WTC11 (cell line): ENCODE results near the gene FGFR3. TPM values are rescaled to one million over a fixed set of nuclear protein-coding genes. Genes with fewer than 3 reads are reported as not detected.

ENCODE experiments used
- ATAC-seq: fragments of 200-7000 bp; cut with Tn5 transposase; 2 replicates; pipeline ENCODE4 v1.10.0; 2021; ENCODE audit warnings: mild to moderate bottlenecking, moderate library complexity
- CTCF ChIA-PET: fragments of 300-600 bp; sonication (Branson Sonifier 250); formaldehyde crosslinking; loops from one replicate; lab custom pipeline; 2021; ENCODE audit warnings: antibody characterized with exemption; lab: Charles Lee
- POLR2A ChIA-PET: fragments of 350-600 bp; sonication (Branson Sonifier 250); formaldehyde crosslinking; loops from one replicate; lab custom pipeline; 2021; ENCODE audit warnings: antibody characterized with exemption; lab: Charles Lee
- DNase-seq: peaks from one replicate; pipeline ENCODE4 v3.0.0; 2021; ENCODE audit warnings: low spot score
- H3K27ac Mint-ChIP-seq: 2 replicates; pipeline ENCODE4 v1.8.0; 2021; ENCODE audit warnings: mixed read lengths
- H3K27me3 Mint-ChIP-seq: 2 replicates; pipeline ENCODE4 v1.8.0; 2021; ENCODE audit warnings: low read depth, mild to moderate bottlenecking, moderate library complexity, mixed read lengths
- H3K36me3 Mint-ChIP-seq: 2 replicates; pipeline ENCODE4 v1.8.0; 2021; ENCODE audit warnings: mixed read lengths
- H3K4me1 Mint-ChIP-seq: 2 replicates; pipeline ENCODE4 v1.8.0; 2022; ENCODE audit warnings: mixed read lengths
- H3K4me3 Mint-ChIP-seq: 2 replicates; pipeline ENCODE4 v1.8.0; 2021; ENCODE audit warnings: mild to moderate bottlenecking, moderate library complexity, mixed read lengths
- H3K9me3 Mint-ChIP-seq: 2 replicates; pipeline ENCODE4 v1.8.0; 2021; ENCODE audit warnings: mixed read lengths
- ARID4B ChIP-seq: sonication (generic); formaldehyde crosslinking; IDR thresholded peaks from 2 replicates; pipeline ENCODE4 v1.8.0; 2023; ENCODE audit warnings: missing genetic modification reagents, mild to moderate bottlenecking, borderline replicate concordance
- FOXJ3 ChIP-seq: sonication (generic); formaldehyde crosslinking; IDR thresholded peaks from 2 replicates; pipeline ENCODE4 v1.9.0; 2021; ENCODE audit warnings: missing genetic modification reagents, mild to moderate bottlenecking, borderline replicate concordance
- GRHL2 ChIP-seq: fragments of 250-450 bp; sonication (Bioruptor Pico); IDR thresholded peaks from 2 replicates; pipeline ENCODE4 v1.8.0; 2022; ENCODE audit warnings: mild to moderate bottlenecking, moderate library complexity; ENCODE audit not compliant: insufficient replicate concordance, severe bottlenecking
- JAZF1 ChIP-seq: fragments of 250-450 bp; sonication (Bioruptor Pico); IDR thresholded peaks from 2 replicates; pipeline ENCODE4 v1.9.0; 2021; ENCODE audit warnings: moderate library complexity, mild to moderate bottlenecking, inconsistent platforms
- JUN ChIP-seq: sonication (generic); formaldehyde crosslinking; IDR thresholded peaks from 2 replicates; pipeline ENCODE4 v1.8.0; 2023; ENCODE audit warnings: mild to moderate bottlenecking, missing genetic modification reagents
- MXD4 ChIP-seq: fragments of 250-450 bp; sonication (Bioruptor Pico); IDR thresholded peaks from 2 replicates; pipeline ENCODE4 v1.8.0; 2021; ENCODE audit warnings: mild to moderate bottlenecking, moderate library complexity, borderline replicate concordance
- NFE2L1 ChIP-seq: sonication (generic); formaldehyde crosslinking; IDR thresholded peaks from 2 replicates; pipeline ENCODE4 v1.8.1; 2023; ENCODE audit warnings: missing genetic modification reagents
- NFYB ChIP-seq: sonication (generic); formaldehyde crosslinking; conservative IDR thresholded peaks from 2 replicates; pipeline ENCODE4 v1.8.0; 2022; ENCODE audit warnings: low read depth, missing genetic modification reagents
- NR3C1 ChIP-seq: sonication (generic); formaldehyde crosslinking; conservative IDR thresholded peaks from 2 replicates; pipeline ENCODE4 v1.8.1; 2023; ENCODE audit warnings: low read depth, mild to moderate bottlenecking, missing genetic modification reagents
- SMAD3 ChIP-seq: sonication (generic); formaldehyde crosslinking; IDR thresholded peaks from 2 replicates; pipeline ENCODE4 v1.8.0; 2022; ENCODE audit warnings: missing genetic modification reagents, mild to moderate bottlenecking, borderline replicate concordance
- ZNF121 ChIP-seq: sonication (generic); formaldehyde crosslinking; IDR thresholded peaks from 2 replicates; pipeline ENCODE4 v1.8.0; 2023; ENCODE audit warnings: missing genetic modification reagents
- ZNF138 ChIP-seq: sonication (generic); formaldehyde crosslinking; conservative IDR thresholded peaks from 2 replicates; pipeline ENCODE4 v1.8.1; 2022; ENCODE audit warnings: mild to moderate bottlenecking, moderate library complexity, missing genetic modification reagents
- ZNF317 ChIP-seq: sonication (generic); formaldehyde crosslinking; IDR thresholded peaks from 2 replicates; pipeline ENCODE4 v1.8.1; 2023; ENCODE audit warnings: low read depth, mild to moderate bottlenecking, moderate library complexity, missing genetic modification reagents, borderline replicate concordance
- ZNF423 ChIP-seq: fragments of 250-450 bp; sonication (Bioruptor Pico); IDR thresholded peaks from 2 replicates; pipeline ENCODE4 v2.1.2; 2022; ENCODE audit warnings: mild to moderate bottlenecking, moderate library complexity
- total RNA-seq: library from RNA; stranded (reverse); gene quantifications from 3 replicates; pipeline ENCODE4 v1.2.3, GENCODE V29; 2021
- TF ChIP-seq, protein P1 (sequence below): fragments of 250-450 bp; sonication (Bioruptor Pico); IDR thresholded peaks from 2 replicates; pipeline ENCODE4 v1.9.0; 2021; ENCODE audit warnings: mild to moderate bottlenecking, borderline replicate concordance

Gene FGFR3
- total RNA-seq, 1 experiment from 2014 or later: 19.9 TPM

- H3K4me3 Mint-ChIP-seq: no peak overlapping the region
- peaks cover 24% of the 10 kb centered on the region for H3K36me3 Mint-ChIP-seq
- TF ChIP-seq NR3C1 (CRISPR knock-in tag) (no peak), ZNF121 (CRISPR knock-in tag) (peak; percentile 94)
- no peak overlapping the region for H3K27ac Mint-ChIP-seq
- no peaks in the 10 kb centered on the region for H3K9me3 Mint-ChIP-seq
- no peaks in the 10 kb centered on the region for H3K4me1 Mint-ChIP-seq
- DNase-seq: no peak
- no peaks in the 10 kb centered on the region for H3K27me3 Mint-ChIP-seq
- ATAC-seq: no peak
- ChIA-PET POLR2A (no interaction called here), CTCF (interaction anchor here (0.5 to 4.7 kb wide), 8 partner anchors 62 to 117 kb away, joined by 3 to 48 read pairs (median 3); no protein-coding TSS in a partner anchor)
Measured at GRCh38 chr4:1813915-1814314, 20.8 kb downstream of the FGFR3 start.

GRCh38 chr4:1814453-1814852, 21.4 kb downstream of the FGFR3 start:
- H3K4me1 Mint-ChIP-seq: no peaks in the 10 kb centered on the region
- H3K27me3 Mint-ChIP-seq: no peaks in the 10 kb centered on the region
- peaks cover 30% of the 10 kb centered on the region for H3K36me3 Mint-ChIP-seq
- DNase-seq (no peak), ATAC-seq (no peak)
- no peak overlapping the region for H3K4me3 Mint-ChIP-seq
- H3K9me3 Mint-ChIP-seq: no peaks in the 10 kb centered on the region
- H3K27ac Mint-ChIP-seq: no peak overlapping the region
- CTCF ChIA-PET: interaction anchor here (1.0 to 4.7 kb wide), 7 partner anchors 62 to 117 kb away, joined by 3 to 48 read pairs (median 3); no protein-coding TSS in a partner anchor
- TF ChIP-seq ZNF317 (CRISPR knock-in tag) (no peak), GRHL2 (CRISPR knock-in tag) (no peak), NFE2L1 (CRISPR knock-in tag) (no peak), SMAD3 (no peak)
- TF ChIP-seq, all 79 proteins: peak for 0
- POLR2A ChIA-PET: no interaction called here

- H3K4me1 Mint-ChIP-seq: no peaks in the 10 kb centered on the region
- TF ChIP-seq NFYB: no peak
- TF ChIP-seq JUN (CRISPR knock-in tag): no peak
- TF ChIP-seq, protein P1, sequence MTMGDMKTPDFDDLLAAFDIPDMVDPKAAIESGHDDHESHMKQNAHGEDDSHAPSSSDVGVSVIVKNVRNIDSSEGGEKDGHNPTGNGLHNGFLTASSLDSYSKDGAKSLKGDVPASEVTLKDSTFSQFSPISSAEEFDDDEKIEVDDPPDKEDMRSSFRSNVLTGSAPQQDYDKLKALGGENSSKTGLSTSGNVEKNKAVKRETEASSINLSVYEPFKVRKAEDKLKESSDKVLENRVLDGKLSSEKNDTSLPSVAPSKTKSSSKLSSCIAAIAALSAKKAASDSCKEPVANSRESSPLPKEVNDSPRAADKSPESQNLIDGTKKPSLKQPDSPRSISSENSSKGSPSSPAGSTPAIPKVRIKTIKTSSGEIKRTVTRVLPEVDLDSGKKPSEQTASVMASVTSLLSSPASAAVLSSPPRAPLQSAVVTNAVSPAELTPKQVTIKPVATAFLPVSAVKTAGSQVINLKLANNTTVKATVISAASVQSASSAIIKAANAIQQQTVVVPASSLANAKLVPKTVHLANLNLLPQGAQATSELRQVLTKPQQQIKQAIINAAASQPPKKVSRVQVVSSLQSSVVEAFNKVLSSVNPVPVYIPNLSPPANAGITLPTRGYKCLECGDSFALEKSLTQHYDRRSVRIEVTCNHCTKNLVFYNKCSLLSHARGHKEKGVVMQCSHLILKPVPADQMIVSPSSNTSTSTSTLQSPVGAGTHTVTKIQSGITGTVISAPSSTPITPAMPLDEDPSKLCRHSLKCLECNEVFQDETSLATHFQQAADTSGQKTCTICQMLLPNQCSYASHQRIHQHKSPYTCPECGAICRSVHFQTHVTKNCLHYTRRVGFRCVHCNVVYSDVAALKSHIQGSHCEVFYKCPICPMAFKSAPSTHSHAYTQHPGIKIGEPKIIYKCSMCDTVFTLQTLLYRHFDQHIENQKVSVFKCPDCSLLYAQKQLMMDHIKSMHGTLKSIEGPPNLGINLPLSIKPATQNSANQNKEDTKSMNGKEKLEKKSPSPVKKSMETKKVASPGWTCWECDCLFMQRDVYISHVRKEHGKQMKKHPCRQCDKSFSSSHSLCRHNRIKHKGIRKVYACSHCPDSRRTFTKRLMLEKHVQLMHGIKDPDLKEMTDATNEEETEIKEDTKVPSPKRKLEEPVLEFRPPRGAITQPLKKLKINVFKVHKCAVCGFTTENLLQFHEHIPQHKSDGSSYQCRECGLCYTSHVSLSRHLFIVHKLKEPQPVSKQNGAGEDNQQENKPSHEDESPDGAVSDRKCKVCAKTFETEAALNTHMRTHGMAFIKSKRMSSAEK: no peak
- TF ChIP-seq, all 79 proteins: peak for 0
- Mint-ChIP-seq H3K36me3 (peaks cover 38% of the 10 kb centered on the region), H3K27ac (no peak overlapping the region), H3K9me3 (no peaks in the 10 kb centered on the region), H3K4me3 (no peak overlapping the region), H3K27me3 (no peaks in the 10 kb centered on the region)
- DNase-seq (no peak), ATAC-seq (no peak)
- POLR2A ChIA-PET: no interaction called here
- CTCF ChIA-PET: interaction anchor here (0.5 to 4.7 kb wide), 3 partner anchors 27 to 94 kb away, joined by 3 to 48 read pairs (median 4); no protein-coding TSS in a partner anchor
Measured at GRCh38 chr4:1815096-1815996, 22.3 kb downstream of the FGFR3 start.

DNA sequence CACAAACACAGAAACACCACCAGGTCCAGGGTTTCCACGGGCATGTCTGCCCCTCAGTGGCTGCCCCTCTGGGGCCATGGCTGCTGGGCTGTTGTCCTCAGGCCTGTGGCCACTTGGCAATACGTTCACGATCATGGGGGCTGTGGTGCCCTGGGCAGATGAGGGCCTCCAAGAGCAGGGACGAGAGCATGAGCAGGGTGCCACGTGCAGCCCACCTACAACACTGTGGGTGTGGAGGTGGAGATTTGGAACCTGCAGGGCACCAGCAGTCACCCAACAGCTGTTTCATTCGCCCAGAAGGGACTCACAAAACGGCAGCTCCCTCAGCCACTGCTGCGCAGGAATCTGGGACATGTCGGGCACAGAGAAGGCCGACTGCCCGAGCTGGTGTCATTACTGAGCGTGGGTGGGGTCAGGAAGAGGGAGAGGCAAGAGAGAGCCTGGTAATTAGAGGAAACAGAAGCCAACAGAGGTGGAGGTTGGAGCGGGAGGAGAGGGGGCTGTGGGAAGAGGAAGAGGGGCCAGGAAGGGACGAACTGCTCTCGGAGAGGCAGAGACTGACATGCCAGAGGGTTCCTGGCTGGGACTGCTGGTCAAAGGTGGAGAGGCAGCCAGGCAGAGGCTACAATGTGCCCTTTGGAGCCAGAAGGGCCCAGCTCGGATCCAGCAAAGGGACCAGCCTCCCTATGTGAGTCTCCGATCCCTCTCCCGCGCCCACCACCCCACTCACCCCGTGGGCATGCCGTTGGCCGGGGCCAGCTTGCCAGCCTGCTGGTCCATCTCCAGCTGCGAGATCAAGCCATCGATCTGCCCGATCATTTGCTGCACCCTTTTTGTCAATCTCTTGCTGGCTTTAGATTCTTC, 23.1 kb downstream of the FGFR3 start:
- Mint-ChIP-seq H3K36me3 (peaks cover 40% of the 10 kb centered on the region), H3K27ac (no peak overlapping the region), H3K4me1 (no peaks in the 10 kb centered on the region), H3K4me3 (no peak overlapping the region), H3K27me3 (no peaks in the 10 kb centered on the region), H3K9me3 (no peaks in the 10 kb centered on the region)
- CTCF ChIA-PET: interaction anchor here (0.7 to 4.7 kb wide), 2 partner anchors 26 to 68 kb away, joined by 3 to 48 read pairs; no protein-coding TSS in a partner anchor
- ATAC-seq: no peak
- no peak for DNase-seq
- POLR2A ChIA-PET: no interaction called here
- no peak for TF ChIP-seq FOXJ3 (CRISPR knock-in tag)
- TF ChIP-seq ZNF138 (CRISPR knock-in tag): no peak
- TF ChIP-seq ARID4B (CRISPR knock-in tag): no peak
- no peak for TF ChIP-seq JAZF1
- TF ChIP-seq ZNF423 (CRISPR knock-in tag): no peak
- TF ChIP-seq MXD4 (CRISPR knock-in tag): no peak
